ENCODE measurements around the gene FNBP1.
"Not testable (repeated sequence)": the region's sequence is repeated elsewhere in the genome, so short reads cannot be mapped to it uniquely, and the experiment has no call there.

FNBP1 gene

DNA sequence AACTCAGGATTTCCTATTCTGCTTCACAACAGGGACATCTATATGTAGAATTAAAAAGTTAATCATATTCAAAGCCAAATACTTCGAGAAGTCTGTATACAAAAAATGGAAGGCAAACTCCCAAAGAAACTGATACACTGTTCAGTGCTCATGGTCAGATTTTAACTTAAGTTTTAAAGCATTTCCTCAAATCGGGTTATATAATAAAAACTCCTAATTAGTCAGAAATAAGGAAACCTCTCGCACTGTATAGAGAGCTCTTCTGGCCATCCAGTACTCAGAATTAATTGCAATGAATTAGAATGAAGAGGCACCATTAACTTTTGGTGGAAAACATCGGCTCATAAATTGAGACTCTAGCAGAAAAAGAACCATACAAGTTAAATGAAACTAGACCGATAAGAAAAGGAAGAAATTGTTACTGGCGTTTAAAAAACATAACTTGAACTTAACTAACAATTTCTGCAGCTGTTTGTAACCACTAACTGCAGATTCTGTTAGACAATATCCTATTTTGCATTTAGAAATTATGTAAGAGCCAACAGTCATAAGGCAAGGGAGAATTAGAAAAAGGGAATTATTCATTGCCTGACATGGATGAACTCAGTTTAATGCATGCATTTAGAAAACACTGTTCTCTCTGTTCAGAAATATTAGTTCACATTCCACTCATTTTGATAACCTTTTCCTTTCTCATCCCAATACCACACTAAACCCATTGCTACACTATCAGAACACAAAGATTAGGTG, 96.6 kb downstream of the FNBP1 start:
- no peak for DNase-seq

DNA sequence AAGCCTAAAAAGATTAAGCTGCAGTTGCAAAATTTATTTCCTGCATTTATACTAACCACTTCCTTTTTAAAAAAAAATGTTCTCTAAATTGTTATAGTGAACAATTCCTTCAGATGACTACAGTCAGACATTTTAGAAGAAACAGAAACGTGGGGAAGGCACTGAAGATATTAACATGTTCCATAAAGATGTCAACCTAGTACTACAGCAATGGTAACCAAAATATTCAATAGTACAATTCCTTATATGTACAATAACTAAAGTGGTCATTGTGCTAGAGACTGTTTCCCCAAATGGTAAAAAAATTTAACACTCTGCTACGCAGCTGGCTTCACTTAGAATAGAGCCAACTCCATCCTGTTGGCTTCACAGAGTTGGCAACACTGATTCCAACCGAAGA, 97.7 kb downstream of the FNBP1 start:
- DNase-seq = no peak

DNA sequence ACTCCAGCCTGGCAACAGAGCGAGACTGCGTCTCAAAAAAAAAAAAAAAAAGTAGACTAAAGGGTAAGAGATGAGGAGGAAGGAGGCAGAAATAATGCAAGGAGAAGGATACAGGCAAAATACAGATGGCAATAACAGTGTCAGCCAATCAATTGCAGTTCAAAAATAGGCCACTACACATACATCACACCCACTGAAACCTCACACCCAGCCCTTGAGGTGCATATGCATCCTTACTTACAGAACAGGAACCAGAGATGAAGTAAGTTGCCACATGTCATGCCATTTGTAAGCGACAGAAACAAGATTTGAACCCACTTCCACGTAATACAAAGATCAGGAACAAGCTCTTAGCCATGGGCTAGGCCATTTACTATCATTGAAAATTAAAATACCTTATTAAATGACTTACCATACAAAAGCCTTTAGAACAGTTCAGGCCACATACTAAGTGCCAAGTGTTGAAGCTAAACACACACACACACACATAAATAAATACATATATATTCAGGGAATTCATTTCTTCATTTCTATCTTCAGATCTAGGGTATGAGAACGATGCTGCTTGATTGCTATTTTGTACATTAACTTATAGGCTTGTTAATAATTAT, 98.4 kb downstream of the FNBP1 start:
- DNase-seq = no peak

DNA sequence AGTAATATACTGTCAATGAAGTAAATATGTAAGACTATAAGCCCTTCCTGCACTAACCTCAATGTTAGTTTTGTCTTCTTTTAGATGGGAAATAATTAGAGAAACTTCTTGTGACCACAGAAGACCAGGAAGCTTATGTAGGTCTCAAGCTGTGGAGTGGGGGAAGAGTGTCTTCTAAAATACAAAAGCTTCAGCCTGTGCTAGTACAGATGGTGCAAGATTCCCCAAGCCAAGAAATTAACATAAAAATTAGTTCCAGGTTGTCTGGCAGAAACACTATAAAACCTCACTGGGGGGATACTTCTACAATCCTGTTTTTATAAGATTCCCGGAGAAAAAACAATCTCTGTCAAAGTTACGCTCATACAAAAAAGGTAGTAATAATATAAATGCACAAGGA, 103.6 kb downstream of the FNBP1 start:
- no peak for DNase-seq

DNA sequence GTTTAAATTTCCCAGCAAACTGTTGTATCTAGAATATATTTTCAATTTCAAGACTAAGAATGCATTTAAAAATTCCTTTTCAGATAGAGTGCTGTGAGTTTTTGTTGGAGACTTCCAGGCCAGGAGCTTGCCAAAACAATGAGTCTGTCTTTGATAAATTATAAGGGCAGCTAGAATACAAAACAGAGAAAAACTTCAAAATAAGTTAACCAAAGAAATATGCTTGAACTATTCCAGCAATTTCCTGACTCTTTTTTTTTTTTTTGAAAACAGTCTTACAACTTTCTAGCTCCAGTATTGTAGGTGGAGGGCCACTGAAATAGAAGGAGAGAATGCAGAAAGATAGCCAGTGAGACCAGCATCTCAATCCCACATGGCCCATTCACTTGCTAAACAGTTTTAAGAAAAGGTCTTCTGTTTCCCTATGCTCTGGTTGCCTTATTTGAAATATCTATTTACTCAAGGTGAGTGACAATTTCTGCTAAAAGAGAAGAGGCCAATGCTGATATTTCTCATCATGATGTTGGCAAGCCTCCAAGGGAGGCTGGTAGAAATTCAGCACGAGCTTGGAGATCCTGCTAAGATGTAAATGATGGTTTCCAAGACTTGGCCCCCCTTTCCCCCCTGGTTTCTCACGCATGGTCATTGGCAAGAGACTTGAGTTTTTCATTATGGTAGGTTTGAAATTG, 104.6 kb downstream of the FNBP1 start:
- DNase-seq = no peak

DNA sequence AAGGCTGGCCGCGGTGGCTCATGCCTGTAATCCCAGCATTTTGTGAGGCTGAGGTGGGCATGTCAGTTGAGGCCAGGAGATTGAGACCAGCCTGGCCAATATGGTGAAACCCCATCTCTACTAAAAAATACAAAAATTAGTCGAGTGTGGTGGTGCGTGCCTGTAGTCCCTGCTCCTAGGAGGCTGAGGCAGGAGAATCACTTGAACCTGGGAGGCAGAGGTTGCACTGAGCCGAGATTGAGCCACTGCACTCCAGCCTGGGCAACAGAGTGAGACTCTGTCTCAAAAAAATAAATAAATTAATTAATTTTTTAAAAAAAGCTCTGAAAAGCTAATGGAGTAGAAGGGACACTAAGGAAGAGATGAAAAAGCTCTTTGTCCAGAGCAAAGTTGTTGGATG, 105.1 kb downstream of the FNBP1 start:
- not testable (repeated sequence) for DNase-seq

DNA sequence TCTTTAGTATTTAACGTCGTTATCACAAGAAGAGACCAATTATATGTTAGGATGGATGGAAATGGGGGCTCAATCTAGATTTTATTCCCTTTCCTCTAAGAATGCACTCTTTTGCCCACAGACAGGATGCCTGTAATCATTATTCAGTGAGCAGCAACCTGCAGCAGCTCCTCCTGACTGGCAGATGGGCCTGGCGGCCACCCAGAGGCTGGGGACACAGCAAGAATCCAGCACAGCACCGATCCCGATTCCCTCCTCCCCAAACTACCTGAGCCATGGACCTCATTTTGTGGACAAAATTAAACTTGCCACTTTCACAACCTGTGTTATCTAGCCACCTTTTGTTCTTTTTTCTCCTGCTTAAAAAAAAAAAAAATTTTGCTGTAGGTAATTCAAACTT, 106.8 kb downstream of the FNBP1 start:
- DNase-seq = no peak

DNA sequence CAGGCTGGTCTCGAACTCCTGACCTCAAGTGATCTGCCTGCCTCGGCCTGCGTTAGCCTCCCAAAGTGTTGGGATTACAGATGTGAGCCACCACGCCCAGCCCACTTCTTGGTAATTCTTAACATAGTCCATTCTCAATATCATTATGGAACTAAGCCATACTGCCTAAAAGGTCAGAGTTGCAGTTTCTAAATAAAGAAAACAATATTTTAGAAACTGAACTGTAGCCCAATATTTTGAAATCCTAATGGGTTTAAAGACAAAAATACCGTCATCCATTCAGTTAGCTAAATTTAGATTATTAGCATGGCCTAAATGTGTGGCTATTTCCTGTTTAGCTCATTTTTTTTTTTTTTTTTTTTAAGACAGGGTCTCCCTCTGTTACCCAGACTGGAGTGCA, 108.2 kb downstream of the FNBP1 start:
- no peak for DNase-seq

DNA sequence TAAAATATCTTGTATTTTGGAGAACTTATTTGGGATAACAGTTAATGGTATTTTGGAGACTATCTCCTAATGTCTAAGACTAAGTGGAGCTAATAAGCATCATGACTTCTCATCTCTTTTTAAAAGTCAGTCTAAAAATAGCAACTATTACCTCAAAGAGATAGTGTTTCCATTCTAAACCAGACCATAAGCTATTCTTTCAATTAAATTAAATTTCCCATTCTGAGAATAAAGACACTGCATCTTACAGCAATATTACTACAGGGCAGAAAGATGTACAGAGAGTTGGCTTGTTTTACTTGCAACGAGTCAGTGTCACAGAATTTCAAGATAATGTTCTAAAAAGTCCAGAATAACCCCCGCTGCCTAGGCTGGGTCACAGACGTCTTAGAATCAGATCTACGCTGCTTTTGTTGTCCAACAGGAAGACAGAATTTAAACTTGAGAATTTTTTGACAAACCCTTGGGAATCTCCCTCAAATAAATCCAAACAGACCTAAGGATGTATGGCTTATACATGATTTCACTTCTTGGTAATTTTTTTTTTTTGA, 108.9 kb downstream of the FNBP1 start:
- DNase-seq = no peak

DNA sequence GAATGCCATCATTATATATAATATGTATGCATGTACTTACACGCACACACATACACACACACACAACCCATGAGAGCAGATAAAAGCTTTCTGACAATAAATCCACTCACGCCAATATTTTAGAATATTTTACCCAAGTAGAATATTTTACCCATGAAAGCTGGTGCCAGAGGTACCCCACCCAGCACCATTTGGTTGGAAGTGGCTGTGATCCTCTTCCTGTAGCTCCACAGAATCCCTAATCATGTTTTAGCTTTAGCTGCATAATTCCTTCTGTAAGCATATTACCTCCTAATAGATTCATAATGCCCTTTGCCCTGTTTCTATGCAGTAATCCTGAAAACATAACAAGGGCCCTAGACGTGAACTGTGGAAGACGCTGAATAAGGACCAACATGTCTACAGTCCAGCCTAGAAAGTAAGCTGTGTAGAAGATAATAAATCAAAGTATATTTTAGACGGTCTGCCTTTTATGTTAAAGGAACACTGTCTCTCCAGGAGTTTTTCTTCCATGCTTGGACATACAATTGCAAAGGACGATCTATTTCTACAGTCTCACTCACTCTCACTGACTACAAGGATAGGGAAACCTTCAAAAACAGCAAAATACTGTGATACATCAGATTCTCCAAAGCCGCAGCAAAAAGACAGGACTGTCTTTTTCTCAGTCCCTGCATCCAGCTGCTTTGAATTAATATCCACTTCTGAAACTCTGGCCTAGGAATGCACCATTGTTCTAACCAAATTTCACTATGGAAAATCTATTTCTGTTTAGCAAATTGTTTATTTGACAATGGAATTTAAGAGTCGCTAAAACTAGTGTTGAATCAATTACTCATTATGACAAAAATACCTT, 109.6 kb downstream of the FNBP1 start:
- DNase-seq = no peak

DNA sequence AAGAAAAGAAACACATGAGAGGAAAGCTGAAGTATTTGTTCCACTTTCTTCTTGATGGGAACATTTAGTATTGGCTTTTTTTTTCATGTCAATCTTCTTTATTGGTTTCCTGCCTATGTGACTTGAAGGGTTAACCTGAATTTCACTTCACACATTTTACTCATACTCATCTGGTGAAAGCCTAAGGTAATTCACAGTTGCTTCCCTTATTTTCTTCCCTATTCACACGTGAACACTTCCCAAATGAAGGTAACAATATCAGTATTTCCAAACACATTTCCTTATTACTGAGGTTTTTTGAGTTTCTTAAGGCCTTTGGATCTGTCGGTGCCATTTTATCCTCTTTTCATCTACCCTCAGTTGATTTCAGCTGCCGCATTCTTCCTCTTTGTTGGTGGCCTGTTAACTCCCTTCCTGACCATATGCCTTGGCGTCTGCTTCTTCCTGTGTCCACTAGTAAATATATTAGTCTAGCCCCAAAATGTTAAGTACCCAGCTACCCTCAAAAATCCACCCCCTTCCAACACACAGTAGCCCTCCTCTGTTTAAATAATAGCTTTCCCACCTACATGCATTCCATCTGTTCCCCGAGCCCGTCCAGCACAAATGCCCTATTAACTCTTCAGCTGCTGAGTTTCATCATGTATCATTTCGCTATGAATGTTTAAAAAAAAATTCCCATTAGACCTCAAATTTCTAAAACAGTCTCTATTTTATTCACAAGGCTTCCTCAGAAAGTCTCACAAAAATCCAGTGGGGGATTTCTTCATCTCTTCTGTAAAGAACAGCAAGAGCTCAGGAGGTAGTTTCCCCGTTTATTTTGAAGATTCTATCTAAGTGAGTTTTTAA, 110.5 kb downstream of the FNBP1 start:
- no peak for DNase-seq

DNA sequence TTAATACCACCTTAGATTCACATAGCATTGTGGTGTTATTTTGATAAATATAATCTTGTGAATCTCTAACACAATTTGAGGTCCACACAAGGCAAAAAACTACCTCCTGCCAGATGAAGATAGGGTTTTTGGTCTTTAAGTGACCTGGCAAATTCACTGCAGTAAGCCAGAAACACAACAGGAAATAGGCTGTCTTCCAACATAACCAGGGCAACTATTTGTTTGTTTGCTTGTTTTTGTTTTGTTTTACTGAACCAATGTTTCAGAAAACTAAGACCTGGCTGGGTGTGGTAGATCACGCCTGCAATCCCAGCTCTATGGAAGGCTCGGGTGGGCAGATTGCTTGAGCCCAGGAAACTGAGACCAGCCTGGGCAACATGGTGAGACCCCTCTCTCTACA, 112.2 kb downstream of the FNBP1 start:
- DNase-seq = no peak

DNA sequence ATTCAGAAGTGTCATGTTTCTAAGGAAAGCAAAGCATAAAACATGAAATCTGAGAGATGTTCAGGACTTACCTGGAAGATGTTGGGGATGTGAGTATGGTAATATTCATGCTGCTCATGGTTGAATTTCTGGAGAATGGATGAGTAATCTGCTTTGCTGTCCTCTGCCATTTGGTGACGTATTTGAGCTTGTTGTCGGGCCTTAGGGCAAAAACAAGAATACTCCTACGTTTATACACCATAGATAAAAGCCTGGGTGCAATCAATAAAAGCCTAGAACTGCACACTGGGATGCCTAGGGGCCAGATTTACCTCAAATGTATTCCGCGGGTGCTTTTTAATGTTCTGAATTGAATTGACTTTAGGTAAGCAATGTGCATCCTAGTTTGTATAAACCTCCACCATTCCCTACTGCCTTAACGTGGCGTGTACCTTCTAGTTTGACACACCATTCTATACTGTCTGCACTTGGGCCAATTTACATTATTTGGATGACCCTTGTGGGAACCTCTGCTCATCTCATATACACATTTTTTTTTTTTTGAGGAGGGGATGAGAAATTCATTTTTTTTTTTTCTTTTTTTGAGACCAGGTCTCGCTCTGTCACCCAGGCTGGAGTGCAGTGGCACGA, 113.4 kb downstream of the FNBP1 start:
- DNase-seq = no peak

DNA sequence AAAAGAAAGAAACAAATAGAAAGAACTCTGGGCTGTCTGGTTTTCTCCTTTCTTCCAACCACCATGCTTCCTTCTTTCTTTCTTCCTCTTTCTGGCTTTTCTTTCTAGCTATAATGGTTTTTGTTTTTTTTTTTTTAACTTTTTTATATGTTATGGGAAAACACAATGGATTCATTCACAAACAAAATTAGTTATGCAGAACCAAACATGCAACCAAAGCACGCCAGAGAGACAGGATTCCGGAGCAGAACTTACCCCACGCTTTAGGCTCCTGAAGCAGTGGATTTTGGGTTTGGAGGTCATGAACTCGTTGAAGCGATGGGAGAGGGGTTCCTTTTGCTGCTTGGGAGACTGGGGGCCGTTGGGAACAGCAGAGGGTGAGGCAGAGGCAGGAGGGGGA, 119.4 kb downstream of the FNBP1 start:
- no peak for DNase-seq

DNA sequence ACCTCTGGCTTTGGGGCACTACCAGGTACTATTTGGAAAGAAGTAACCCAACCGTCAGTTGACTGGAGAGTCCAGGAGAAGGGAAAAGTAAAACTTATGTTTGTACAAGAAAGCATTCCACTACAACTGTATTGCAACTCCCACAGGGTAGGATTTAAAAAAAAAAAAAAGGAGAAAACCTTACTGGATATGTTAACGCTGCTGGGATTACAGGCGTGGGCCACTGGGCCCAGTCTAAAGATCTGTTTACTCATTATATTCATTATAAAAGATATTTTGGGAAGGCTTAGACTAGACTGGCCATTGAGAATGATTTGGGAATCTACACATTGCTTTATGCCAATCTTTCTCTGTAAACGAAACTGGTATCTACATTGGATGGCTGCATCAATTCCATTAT, 121.1 kb downstream of the FNBP1 start:
- no peak for DNase-seq

DNA sequence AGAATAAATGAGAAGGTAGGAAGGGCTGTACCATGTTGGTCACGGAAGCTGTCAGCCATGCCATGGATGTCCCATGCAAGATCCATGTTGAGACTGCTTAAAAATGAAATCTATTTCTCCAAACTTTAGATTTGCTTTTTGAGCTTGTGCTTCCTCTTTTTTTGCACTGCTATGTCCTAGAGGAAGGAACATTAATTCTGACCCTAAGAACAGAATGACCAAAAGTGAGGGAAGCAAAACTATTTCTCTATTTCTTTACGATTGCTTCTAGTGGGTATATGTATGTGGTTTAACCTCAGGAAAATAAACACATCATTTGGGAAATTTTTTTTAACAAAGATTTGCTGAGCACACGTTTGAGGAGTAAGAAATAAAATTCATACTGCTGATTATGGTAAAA, 123.1 kb downstream of the FNBP1 start:
- no peak for DNase-seq

DNA sequence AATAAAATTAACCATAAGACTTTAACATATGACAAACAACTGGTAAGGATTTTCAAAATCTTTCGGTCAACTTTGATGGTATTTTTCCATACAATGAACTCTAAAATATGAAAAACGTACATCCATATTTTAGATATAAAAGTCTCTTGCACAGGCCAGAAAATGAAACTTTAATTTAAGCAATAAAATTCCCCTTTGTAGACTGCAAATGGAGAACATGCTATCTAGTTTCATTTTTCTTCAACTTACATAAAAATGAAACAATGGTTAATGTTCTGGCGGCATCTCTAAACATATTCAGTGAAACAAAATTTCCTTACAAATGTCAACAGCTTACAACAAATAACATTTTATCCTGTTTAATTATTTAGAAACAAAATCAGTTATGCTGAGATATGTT, 123.7 kb downstream of the FNBP1 start:
- no peak for DNase-seq

DNA sequence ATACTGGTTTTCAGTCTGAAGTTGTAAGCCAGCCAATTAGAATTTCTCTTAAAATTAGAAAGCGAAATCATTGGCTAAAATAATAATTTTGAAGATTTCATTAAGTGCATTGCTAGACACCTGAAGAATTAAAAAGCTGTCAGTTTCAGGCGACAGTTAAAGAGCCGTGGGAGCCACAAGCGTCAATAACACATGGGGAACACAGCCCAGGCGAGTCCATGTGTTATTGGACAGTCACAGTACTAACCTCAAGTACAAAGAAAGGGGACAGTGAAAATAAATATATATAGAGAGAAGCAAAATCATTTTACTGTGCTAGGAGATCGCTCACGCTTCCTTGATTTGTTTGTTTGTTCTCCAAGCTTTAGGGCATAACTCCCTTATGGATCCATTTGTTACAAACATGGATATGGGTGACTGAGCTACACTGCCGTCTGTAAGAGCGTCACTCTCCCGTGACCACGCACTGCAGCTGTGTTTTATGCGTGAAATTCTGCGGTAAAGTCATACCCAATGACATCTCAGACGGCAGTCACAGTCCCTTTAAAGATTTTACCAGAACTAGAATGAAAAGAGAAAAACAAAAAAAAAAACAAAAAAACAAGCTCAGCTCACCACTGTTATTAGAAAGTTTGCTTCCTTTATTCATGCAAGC, 124.6 kb downstream of the FNBP1 start:
- no peak for DNase-seq

DNA sequence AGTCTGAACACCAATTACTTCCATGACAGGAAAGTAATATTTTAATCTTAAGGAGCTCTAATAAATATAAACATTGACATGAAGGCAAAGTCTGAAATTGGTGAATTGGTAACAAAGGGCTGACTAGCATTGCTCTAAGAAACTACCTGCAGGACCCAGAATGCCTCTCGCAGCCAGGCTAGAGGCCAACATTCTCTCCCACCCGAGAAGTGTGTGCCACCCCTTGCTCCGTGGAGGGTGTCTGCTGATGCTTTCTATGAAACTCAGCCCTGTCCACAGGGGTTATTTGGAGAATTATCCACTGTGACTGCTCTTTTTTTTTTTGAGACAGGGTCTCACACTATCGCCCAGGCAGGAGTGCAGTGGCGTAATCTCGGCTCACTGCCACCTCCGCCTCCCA, 126.3 kb downstream of the FNBP1 start:
- DNase-seq = no peak

DNA sequence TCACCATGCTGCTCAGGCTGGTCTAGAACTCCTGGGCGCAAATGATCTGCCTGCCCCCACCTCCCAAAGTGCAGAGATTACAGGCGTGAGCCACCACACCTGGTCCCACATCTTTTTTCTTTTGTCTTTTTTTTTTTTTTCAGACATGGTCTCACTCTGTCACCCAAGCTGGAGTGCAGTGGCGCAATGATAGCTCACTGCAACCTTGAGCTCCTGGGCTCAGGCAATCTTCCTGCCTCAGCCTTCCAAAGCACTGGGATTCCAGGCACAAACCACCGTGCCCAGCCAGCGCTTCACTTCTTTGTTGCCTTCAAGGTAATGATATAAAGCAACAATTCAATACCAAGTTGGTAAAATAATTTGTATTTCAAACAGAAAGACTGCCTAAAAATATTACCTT, 128.9 kb downstream of the FNBP1 start:
- DNase-seq = no peak

Measured in NCI-H1930 (cell line).